OCI-LY3 (cell line): ENCODE results near the gene SNAP47.

Experiments
- H2AFZ ChIP-seq: fragments of 200-600, 300-600 bp; shearing (Covaris generic); 2 replicates; pipeline ENCODE4 v1.6.0; 2014; ENCODE audit warnings: antibody characterized with exemption, low read depth, low read length
- H3K27ac ChIP-seq: fragments of 200-600, 300-600 bp; sonication (generic); 2 replicates; pipeline ENCODE4 v1.5.1; 2014; ENCODE audit warnings: mild to moderate bottlenecking, low read length, moderate library complexity, mixed read lengths
- H3K27me3 ChIP-seq: fragments of 200-600, 300-600 bp; sonication (generic); 2 replicates; pipeline ENCODE4 v1.6.1; 2014; ENCODE audit warnings: low read depth, low read length, mixed read lengths
- H3K36me3 ChIP-seq: fragments of 200-600, 300-600 bp; sonication (generic); replicated peaks from 2 replicates; pipeline ENCODE3; 2014; ENCODE audit warnings: low read depth, low read length, mixed read lengths
- H3K4me1 ChIP-seq: fragments of 300-600, 200-600 bp; sonication (generic); 2 replicates; pipeline ENCODE4 v1.6.1; 2014; ENCODE audit warnings: low read length, mixed read lengths
- H3K4me2 ChIP-seq: fragments of 200-600, 300-600 bp; sonication (generic); 2 replicates; pipeline ENCODE4 v1.6.1; 2014; ENCODE audit warnings: low read length, mixed read lengths
- H3K4me3 ChIP-seq: fragments of 300-600, 200-600 bp; sonication (generic); 2 replicates; pipeline ENCODE4 v1.5.1; 2014; ENCODE audit warnings: antibody characterized with exemption, mild to moderate bottlenecking, low read length, moderate library complexity
- H3K79me2 ChIP-seq: fragments of 300-600, 200-600 bp; shearing (Covaris generic); 2 replicates; pipeline ENCODE4 v1.6.1; 2014; ENCODE audit warnings: mild to moderate bottlenecking, low read length, mixed read lengths
- H3K9ac ChIP-seq: fragments of 300-600, 200-600 bp; shearing (Covaris generic); 2 replicates; pipeline ENCODE4 v1.6.0; 2014; ENCODE audit warnings: mild to moderate bottlenecking, low read length, moderate library complexity
- H3K9me3 ChIP-seq: fragments of 200-600, 300-600 bp; shearing (Covaris generic); 2 replicates; pipeline ENCODE4 v1.6.1; 2014; ENCODE audit warnings: low read length, mixed read lengths; ENCODE audit not compliant: insufficient read depth
- H4K20me1 ChIP-seq: fragments of 200-600, 300-600 bp; sonication (generic); 2 replicates; pipeline ENCODE4 v1.6.1; 2016; ENCODE audit warnings: low read length, mixed read lengths; ENCODE audit not compliant: insufficient read depth
- CTCF ChIP-seq: fragments of 200-600, 300-600 bp; sonication (generic); IDR thresholded peaks from 2 replicates; pipeline ENCODE4 v1.5.1; 2014; ENCODE audit warnings: antibody characterized with exemption, low read length, low read depth
- EZH2phosphoT487 ChIP-seq: fragments of 200-600 bp; shearing (Covaris generic); IDR thresholded peaks from 2 replicates; pipeline ENCODE4 v1.6.1; 2018; ENCODE audit warnings: antibody characterized with exemption, mixed run types, low read depth

The SNAP47 gene

GRCh38 chr1:227779685-227780084 lies 44.5 kb downstream of the SNAP47 start:
- Histone ChIP-seq H3K4me3 (no peak overlapping the region), H3K9me3 (0 out of 2 replicates have a peak, but pooled peaks cover under 1% of the 10 kb centered on the region), H3K27ac (no peak overlapping the region), H3K4me1 (peaks cover 7% of the 10 kb centered on the region), H3K9ac (no peak overlapping the region), H3K27me3 (no peaks in the 10 kb centered on the region), H3K36me3 (peaks cover 49% of the 10 kb centered on the region), H3K79me2 (no peaks in the 10 kb centered on the region), H3K4me2 (no peak overlapping the region), H4K20me1 (no peaks in the 10 kb centered on the region), H2AFZ (no peak overlapping the region)
- TF ChIP-seq EZH2phosphoT487 (no peak), CTCF (no peak)

- Histone ChIP-seq H3K4me3 (no peak overlapping the region), H3K4me1 (peaks cover 14% of the 10 kb centered on the region), H2AFZ (no peak overlapping the region), H3K9me3 (peaks cover 5% of the 10 kb centered on the region), H3K27me3 (no peaks in the 10 kb centered on the region), H3K36me3 (peaks cover 50% of the 10 kb centered on the region), H4K20me1 (no peaks in the 10 kb centered on the region), H3K4me2 (no peak overlapping the region), H3K27ac (no peak overlapping the region), H3K9ac (no peak overlapping the region), H3K79me2 (no peaks in the 10 kb centered on the region)
- TF ChIP-seq EZH2phosphoT487 (no peak), CTCF (no peak)
Observed at GRCh38 chr1:227780101-227781044, 45.1 kb downstream of the SNAP47 start.

- H3K27me3 ChIP-seq, result no peaks in the 10 kb centered on the region
- H3K4me2 ChIP-seq, result no peak overlapping the region
- no peak overlapping the region for H3K9ac ChIP-seq
- no peak overlapping the region for H3K4me3 ChIP-seq
- H3K9me3 ChIP-seq, result peaks cover 5% of the 10 kb centered on the region
- no peak overlapping the region for H3K27ac ChIP-seq
- peaks cover 40% of the 10 kb centered on the region for H3K36me3 ChIP-seq
- no peak overlapping the region for H2AFZ ChIP-seq
- TF ChIP-seq EZH2phosphoT487, result no peak
- no peak for TF ChIP-seq CTCF
- no peaks in the 10 kb centered on the region for H4K20me1 ChIP-seq
- peaks cover 25% of the 10 kb centered on the region for H3K4me1 ChIP-seq
- no peaks in the 10 kb centered on the region for H3K79me2 ChIP-seq
Observed at GRCh38 chr1:227781314-227781930, 46.2 kb downstream of the SNAP47 start.

- H3K79me2 ChIP-seq, result no peaks in the 10 kb centered on the region
- H3K9me3 ChIP-seq, result peaks cover 5% of the 10 kb centered on the region
- H3K36me3 ChIP-seq, result peaks cover 32% of the 10 kb centered on the region
- peaks cover 30% of the 10 kb centered on the region for H3K4me1 ChIP-seq
- H3K4me2 ChIP-seq, result no peak overlapping the region
- no peak overlapping the region for H3K4me3 ChIP-seq
- H3K9ac ChIP-seq, result no peak overlapping the region
- no peaks in the 10 kb centered on the region for H4K20me1 ChIP-seq
- no peak overlapping the region for H2AFZ ChIP-seq
- peak overlapping the region; percentile 12; the same call in 1 of the 2 replicates for H3K27ac ChIP-seq
- H3K27me3 ChIP-seq, result no peaks in the 10 kb centered on the region
- TF ChIP-seq EZH2phosphoT487, result no peak
Observed at GRCh38 chr1:227782226-227782625, 47.0 kb downstream of the SNAP47 start.
